ENCODE data around the gene RAE1.

The RAE1 gene

GRCh38 chr20:57401565-57401918 is 50.5 kb downstream of the RAE1 start:
- DNase-seq = no peak

- no peak for DNase-seq
Observed at GRCh38 chr20:57402206-57403125, 51.4 kb downstream of the RAE1 start.

- DNase-seq = no peak
Observed at GRCh38 chr20:57403216-57403615, 52.2 kb downstream of the RAE1 start.

- DNase-seq = no peak
Observed at GRCh38 chr20:57404006-57404405, 53.0 kb downstream of the RAE1 start.

GRCh38 chr20:57404419-57405072 is 53.5 kb downstream of the RAE1 start:
- DNase-seq = no peak

GRCh38 chr20:57405236-57406016 is 54.4 kb downstream of the RAE1 start:
- no peak for DNase-seq

- no peak for DNase-seq
Observed at GRCh38 chr20:57407541-57407956, 56.5 kb downstream of the RAE1 start.

- DNase-seq = peak; percentile 34
Observed at GRCh38 chr20:57408131-57408530, 57.1 kb downstream of the RAE1 start.

GRCh38 chr20:57408536-57409233 is 57.6 kb downstream of the RAE1 start:
- no peak for DNase-seq

- DNase-seq = no peak
Observed at GRCh38 chr20:57409316-57409671, 58.2 kb downstream of the RAE1 start.

GRCh38 chr20:57409672-57410397 is 58.8 kb downstream of the RAE1 start:
- DNase-seq = no peak

- DNase-seq = no peak
Observed at GRCh38 chr20:57410398-57410920, 59.4 kb downstream of the RAE1 start.

GRCh38 chr20:57410924-57411323 is 59.9 kb downstream of the RAE1 start:
- no peak for DNase-seq

- DNase-seq = no peak
Observed at GRCh38 chr20:57411406-57412283, 60.6 kb downstream of the RAE1 start.

- no peak for DNase-seq
Observed at GRCh38 chr20:57412347-57413029, 61.4 kb downstream of the RAE1 start.

- no peak for DNase-seq
Observed at GRCh38 chr20:57413986-57414385, 62.9 kb downstream of the RAE1 start.

GRCh38 chr20:57414867-57415592 is 64.0 kb downstream of the RAE1 start:
- no peak for DNase-seq

GRCh38 chr20:57415771-57416170 is 64.7 kb downstream of the RAE1 start:
- DNase-seq = no peak

GRCh38 chr20:57416296-57417022 is 65.4 kb downstream of the RAE1 start:
- no peak for DNase-seq
